ENCODE data around the gene NOCT.

Gene NOCT

GRCh38 chr4:139077567-139078355 lies 62.2 kb downstream of the NOCT start:
- peaks cover 22% of the 10 kb centered on the region for H3K4me1 ChIP-seq (ENCODE audit: low read length)
- peaks cover 30% of the 10 kb centered on the region for H4K20me1 ChIP-seq (ENCODE audit: insufficient read depth, low read length)
- H3K9me3 ChIP-seq (replicated peaks; ENCODE audit: insufficient read depth, low read length), result no peaks in the 10 kb centered on the region
- peaks cover 99% of the 10 kb centered on the region for H3K79me2 ChIP-seq (ENCODE audit: low read length)
- H3K9ac ChIP-seq (ENCODE audit: low read length), result no peak overlapping the region
- 0 out of 2 replicates have a peak, but pooled peaks cover 10% of the 10 kb centered on the region for H3F3A ChIP-seq (ENCODE audit: insufficient read depth, low read length)
- H2AFZ ChIP-seq (ENCODE audit: low read length), result no peak overlapping the region
- H3K27me3 ChIP-seq (replicated peaks; ENCODE audit: insufficient read depth, low read length), result no peaks in the 10 kb centered on the region
- H3K36me3 ChIP-seq (replicated peaks; ENCODE audit: insufficient read depth, low read length), result no peaks in the 10 kb centered on the region
- H3K9me2 ChIP-seq (replicated peaks; ENCODE audit: insufficient read depth, low read length), result no peaks in the 10 kb centered on the region
- no peak for DNase-seq
- no peak for TF ChIP-seq EZH2phosphoT487 (IDR thresholded peaks at IDR 0.05; ENCODE audit: low read length)
- TF ChIP-seq EZH2 (optimal IDR thresholded peaks at IDR 0.05; ENCODE audit: low read depth, low read length), result no peak
- TF ChIP-seq CTCF (IDR thresholded peaks at IDR 0.05; ENCODE audit: low read length), result no peak
- no peak overlapping the region for H3K27ac ChIP-seq (ENCODE audit: low read length)
- peak overlapping the region; percentile 7; the same call in 1 of the 2 replicates for H3K4me2 ChIP-seq (ENCODE audit: low read depth, low read length)
- no peak overlapping the region for H3K4me3 ChIP-seq (ENCODE audit: low read length)

- DNase-seq, result no peak
- H3K9me2 ChIP-seq (replicated peaks; ENCODE audit: insufficient read depth, low read length), result no peaks in the 10 kb centered on the region
- H3K9me3 ChIP-seq (replicated peaks; ENCODE audit: insufficient read depth, low read length), result no peaks in the 10 kb centered on the region
- H2AFZ ChIP-seq (ENCODE audit: low read length), result no peak overlapping the region
- H3K79me2 ChIP-seq (ENCODE audit: low read length), result peaks cover 94% of the 10 kb centered on the region
- H3K4me1 ChIP-seq (ENCODE audit: low read length), result peaks cover 22% of the 10 kb centered on the region
- peaks cover 30% of the 10 kb centered on the region for H4K20me1 ChIP-seq (ENCODE audit: insufficient read depth, low read length)
- H3K27ac ChIP-seq (ENCODE audit: low read length), result no peak overlapping the region
- H3K9ac ChIP-seq (ENCODE audit: low read length), result no peak overlapping the region
- no peak overlapping the region for H3K4me2 ChIP-seq (ENCODE audit: low read depth, low read length)
- H3F3A ChIP-seq (ENCODE audit: insufficient read depth, low read length), result peaks cover 19% of the 10 kb centered on the region
- H3K36me3 ChIP-seq (replicated peaks; ENCODE audit: insufficient read depth, low read length), result no peaks in the 10 kb centered on the region
- no peak overlapping the region for H3K4me3 ChIP-seq (ENCODE audit: low read length)
- TF ChIP-seq EZH2 (optimal IDR thresholded peaks at IDR 0.05; ENCODE audit: low read depth, low read length), result no peak
- H3K27me3 ChIP-seq (replicated peaks; ENCODE audit: insufficient read depth, low read length), result no peaks in the 10 kb centered on the region
These were observed 63.3 kb downstream of the NOCT start for GRCh38 chr4:139078926-139079325.

GRCh38 chr4:139082750-139083606 lies 67.4 kb downstream of the NOCT start:
- Histone ChIP-seq H3K79me2 (ENCODE audit: low read length) (peaks cover 59% of the 10 kb centered on the region), H4K20me1 (ENCODE audit: insufficient read depth, low read length) (peaks cover 15% of the 10 kb centered on the region), H3K9ac (ENCODE audit: low read length) (peak overlapping the region; percentile 85), H2AFZ (ENCODE audit: low read length) (peak overlapping the region; percentile 81), H3K27ac (ENCODE audit: low read length) (peak overlapping the region; percentile 90), H3K9me2 (replicated peaks; ENCODE audit: insufficient read depth, low read length) (no peaks in the 10 kb centered on the region), H3K4me1 (ENCODE audit: low read length) (peaks cover 17% of the 10 kb centered on the region), H3K9me3 (replicated peaks; ENCODE audit: insufficient read depth, low read length) (no peaks in the 10 kb centered on the region), H3K4me2 (ENCODE audit: low read depth, low read length) (peak overlapping the region; percentile 87), H3K36me3 (replicated peaks; ENCODE audit: insufficient read depth, low read length) (no peaks in the 10 kb centered on the region), H3K4me3 (ENCODE audit: low read length) (peak overlapping the region; percentile 97), H3K27me3 (replicated peaks; ENCODE audit: insufficient read depth, low read length) (no peaks in the 10 kb centered on the region), H3F3A (ENCODE audit: insufficient read depth, low read length) (peaks cover 38% of the 10 kb centered on the region)
- peak; percentile 99 for DNase-seq
- TF ChIP-seq CTCF (IDR thresholded peaks at IDR 0.05; ENCODE audit: low read length) (no peak), EZH2phosphoT487 (IDR thresholded peaks at IDR 0.05; ENCODE audit: low read length) (no peak), EZH2 (optimal IDR thresholded peaks at IDR 0.05; ENCODE audit: low read depth, low read length) (no peak)

Measured in MM.1S (cell line).